Measurements from ENCODE around the gene DIAPH2.
"Not testable (repeated sequence)": the region's sequence is repeated elsewhere in the genome, so short reads cannot be mapped to it uniquely, and the experiment has no call there.

The DIAPH2 gene

GRCh38 chrX:96707804-96708203 lies 23.2 kb downstream of the DIAPH2 start:
- Histone ChIP-seq H3K4me3 (ENCODE audit: low read length) (no peak overlapping the region), H2AFZ (ENCODE audit: low read length) (no peak overlapping the region), H3K4me1 (ENCODE audit: low read length) (peaks cover 15% of the 10 kb centered on the region; the same call in 1 of the 2 replicates), H3K27ac (ENCODE audit: low read length) (no peak overlapping the region), H4K20me1 (ENCODE audit: insufficient read depth, low read length) (no peaks in the 10 kb centered on the region), H3K36me3 (replicated peaks; ENCODE audit: insufficient read depth, low read length) (no peaks in the 10 kb centered on the region), H3F3A (ENCODE audit: insufficient read depth, low read length) (no peaks in the 10 kb centered on the region), H3K9ac (ENCODE audit: low read length) (no peak overlapping the region), H3K9me3 (replicated peaks; ENCODE audit: insufficient read depth, low read length) (no peaks in the 10 kb centered on the region), H3K9me2 (replicated peaks; ENCODE audit: insufficient read depth, low read length) (no peaks in the 10 kb centered on the region), H3K27me3 (replicated peaks; ENCODE audit: insufficient read depth, low read length) (no peaks in the 10 kb centered on the region), H3K4me2 (ENCODE audit: low read depth, low read length) (no peak overlapping the region), H3K79me2 (ENCODE audit: low read length) (no peaks in the 10 kb centered on the region; the same call in none of the 2 replicates)
- TF ChIP-seq EZH2phosphoT487 (IDR thresholded peaks at IDR 0.05; ENCODE audit: low read length) (no peak), EZH2 (optimal IDR thresholded peaks at IDR 0.05; ENCODE audit: low read depth, low read length) (no peak), CTCF (IDR thresholded peaks at IDR 0.05; ENCODE audit: low read length) (no peak)
- DNase-seq: no peak

- Histone ChIP-seq H3K4me3 (ENCODE audit: low read length) (no peak overlapping the region), H3K4me2 (ENCODE audit: low read depth, low read length) (no peak overlapping the region), H3F3A (ENCODE audit: insufficient read depth, low read length) (no peaks in the 10 kb centered on the region), H2AFZ (ENCODE audit: low read length) (no peak overlapping the region), H3K9ac (ENCODE audit: low read length) (no peak overlapping the region), H3K79me2 (ENCODE audit: low read length) (no peaks in the 10 kb centered on the region; the same call in none of the 2 replicates), H3K27ac (ENCODE audit: low read length) (no peak overlapping the region), H3K9me2 (replicated peaks; ENCODE audit: insufficient read depth, low read length) (no peaks in the 10 kb centered on the region), H3K4me1 (ENCODE audit: low read length) (peaks cover 15% of the 10 kb centered on the region; the same call in 1 of the 2 replicates), H3K36me3 (replicated peaks; ENCODE audit: insufficient read depth, low read length) (no peaks in the 10 kb centered on the region), H3K9me3 (replicated peaks; ENCODE audit: insufficient read depth, low read length) (no peaks in the 10 kb centered on the region), H4K20me1 (ENCODE audit: insufficient read depth, low read length) (no peaks in the 10 kb centered on the region), H3K27me3 (replicated peaks; ENCODE audit: insufficient read depth, low read length) (no peaks in the 10 kb centered on the region)
- no peak for DNase-seq
- TF ChIP-seq EZH2phosphoT487 (IDR thresholded peaks at IDR 0.05; ENCODE audit: low read length) (no peak), CTCF (IDR thresholded peaks at IDR 0.05; ENCODE audit: low read length) (no peak), EZH2 (optimal IDR thresholded peaks at IDR 0.05; ENCODE audit: low read depth, low read length) (no peak)
These were observed 25.4 kb downstream of the DIAPH2 start for GRCh38 chrX:96710031-96710430.

- no peaks in the 10 kb centered on the region for H4K20me1 ChIP-seq (ENCODE audit: insufficient read depth, low read length)
- H3K4me2 ChIP-seq (ENCODE audit: low read depth, low read length): no peak overlapping the region
- DNase-seq: no peak
- H3K9me3 ChIP-seq (replicated peaks; ENCODE audit: insufficient read depth, low read length): no peaks in the 10 kb centered on the region
- no peaks in the 10 kb centered on the region for H3K9me2 ChIP-seq (replicated peaks; ENCODE audit: insufficient read depth, low read length)
- no peak overlapping the region for H3K4me3 ChIP-seq (ENCODE audit: low read length)
- H3K27me3 ChIP-seq (replicated peaks; ENCODE audit: insufficient read depth, low read length): no peaks in the 10 kb centered on the region
- TF ChIP-seq EZH2 (optimal IDR thresholded peaks at IDR 0.05; ENCODE audit: low read depth, low read length) (no peak), EZH2phosphoT487 (IDR thresholded peaks at IDR 0.05; ENCODE audit: low read length) (no peak)
- no peak overlapping the region for H3K9ac ChIP-seq (ENCODE audit: low read length)
- H3F3A ChIP-seq (ENCODE audit: insufficient read depth, low read length): no peaks in the 10 kb centered on the region
- no peak overlapping the region for H2AFZ ChIP-seq (ENCODE audit: low read length)
- no peak overlapping the region for H3K27ac ChIP-seq (ENCODE audit: low read length)
- H3K4me1 ChIP-seq (ENCODE audit: low read length): peaks cover 11% of the 10 kb centered on the region; the same call in 1 of the 2 replicates
- H3K79me2 ChIP-seq (ENCODE audit: low read length): no peaks in the 10 kb centered on the region; the same call in 1 of the 2 replicates
- no peaks in the 10 kb centered on the region for H3K36me3 ChIP-seq (replicated peaks; ENCODE audit: insufficient read depth, low read length)
These were observed 28.7 kb downstream of the DIAPH2 start for GRCh38 chrX:96713303-96713702.

- H3K4me1 ChIP-seq (ENCODE audit: low read length); H3K9ac ChIP-seq (ENCODE audit: low read length); H3K4me2 ChIP-seq (ENCODE audit: low read depth, low read length); H3K9me3 ChIP-seq (replicated peaks; ENCODE audit: insufficient read depth, low read length); H3K36me3 ChIP-seq (replicated peaks; ENCODE audit: insufficient read depth, low read length); H3K4me3 ChIP-seq (ENCODE audit: low read length); H4K20me1 ChIP-seq (ENCODE audit: insufficient read depth, low read length); H3F3A ChIP-seq (ENCODE audit: insufficient read depth, low read length); H3K79me2 ChIP-seq (ENCODE audit: low read length); H3K27ac ChIP-seq (ENCODE audit: low read length); H3K9me2 ChIP-seq (replicated peaks; ENCODE audit: insufficient read depth, low read length); H2AFZ ChIP-seq (ENCODE audit: low read length); H3K27me3 ChIP-seq (replicated peaks; ENCODE audit: insufficient read depth, low read length); DNase-seq: not testable (repeated sequence)
These were observed 29.8 kb downstream of the DIAPH2 start for GRCh38 chrX:96714393-96714792.
